Chondrocyte (in vitro differentiated cells): ENCODE results near the gene FKBP11. TPM values are rescaled to one million over a fixed set of nuclear protein-coding genes. Genes with fewer than 3 reads are reported as not detected.
A peak's percentile ranks its signal among the peaks of the same experiment; 100 is the strongest.

ENCODE experiments used
- DNase-seq: peaks from one replicate; pipeline ENCODE4 v3.0.0; 2021; ENCODE audit warnings: mixed read lengths, low spot score
- H3K27ac Mint-ChIP-seq: one replicate; pipeline ENCODE4 v1.8.0; 2021; ENCODE audit warnings: mild to moderate bottlenecking, moderate library complexity, mixed read lengths; ENCODE audit not compliant: unreplicated experiment
- H3K27me3 Mint-ChIP-seq: 2 replicates; pipeline ENCODE4 v1.8.0; 2021; ENCODE audit warnings: low read depth, mixed read lengths
- H3K36me3 Mint-ChIP-seq: 2 replicates; pipeline ENCODE4 v1.8.0; 2021; ENCODE audit warnings: low read depth, mixed read lengths
- H3K4me1 Mint-ChIP-seq: 2 replicates; pipeline ENCODE4 v1.8.0; 2021; ENCODE audit warnings: low read depth, mild to moderate bottlenecking, mixed read lengths
- H3K4me3 Mint-ChIP-seq: one replicate; pipeline ENCODE4 v1.8.0; 2021; ENCODE audit warnings: mild to moderate bottlenecking, moderate library complexity, mixed read lengths; ENCODE audit not compliant: unreplicated experiment
- H3K9me3 Mint-ChIP-seq: 2 replicates; pipeline ENCODE4 v1.8.0; 2021; ENCODE audit warnings: low read depth, mixed read lengths
- total RNA-seq: library from RNA; stranded (reverse); gene quantifications from 3 replicates; pipeline ENCODE4 v1.2.1, GENCODE V29; 2021
- TF ChIP-seq, protein P1 (sequence below): fragments of 200-600 bp; sonication (generic); IDR thresholded peaks from 2 replicates; pipeline ENCODE4 v1.5.0; 2021; ENCODE audit warnings: antibody characterized with exemption, mild to moderate bottlenecking, moderate library complexity

Gene FKBP11
- total RNA-seq, 1 donor from 2014 or later = 23.5 TPM

GRCh38 chr12:48972213-48972951, 47.1 kb upstream of the FKBP11 start:
- no peaks in the 10 kb centered on the region for H3K9me3 Mint-ChIP-seq
- peaks cover 22% of the 10 kb centered on the region for H3K4me1 Mint-ChIP-seq
- TF ChIP-seq, protein P1, sequence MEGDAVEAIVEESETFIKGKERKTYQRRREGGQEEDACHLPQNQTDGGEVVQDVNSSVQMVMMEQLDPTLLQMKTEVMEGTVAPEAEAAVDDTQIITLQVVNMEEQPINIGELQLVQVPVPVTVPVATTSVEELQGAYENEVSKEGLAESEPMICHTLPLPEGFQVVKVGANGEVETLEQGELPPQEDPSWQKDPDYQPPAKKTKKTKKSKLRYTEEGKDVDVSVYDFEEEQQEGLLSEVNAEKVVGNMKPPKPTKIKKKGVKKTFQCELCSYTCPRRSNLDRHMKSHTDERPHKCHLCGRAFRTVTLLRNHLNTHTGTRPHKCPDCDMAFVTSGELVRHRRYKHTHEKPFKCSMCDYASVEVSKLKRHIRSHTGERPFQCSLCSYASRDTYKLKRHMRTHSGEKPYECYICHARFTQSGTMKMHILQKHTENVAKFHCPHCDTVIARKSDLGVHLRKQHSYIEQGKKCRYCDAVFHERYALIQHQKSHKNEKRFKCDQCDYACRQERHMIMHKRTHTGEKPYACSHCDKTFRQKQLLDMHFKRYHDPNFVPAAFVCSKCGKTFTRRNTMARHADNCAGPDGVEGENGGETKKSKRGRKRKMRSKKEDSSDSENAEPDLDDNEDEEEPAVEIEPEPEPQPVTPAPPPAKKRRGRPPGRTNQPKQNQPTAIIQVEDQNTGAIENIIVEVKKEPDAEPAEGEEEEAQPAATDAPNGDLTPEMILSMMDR = peak; percentile 28
- peaks cover 59% of the 10 kb centered on the region for H3K27me3 Mint-ChIP-seq
- no peak overlapping the region for H3K4me3 Mint-ChIP-seq
- H3K36me3 Mint-ChIP-seq = no peaks in the 10 kb centered on the region
- H3K27ac Mint-ChIP-seq = no peak overlapping the region
- DNase-seq = no peak

GRCh38 chr12:48970702-48971334, 45.5 kb upstream of the FKBP11 start:
- TF ChIP-seq, protein P1 = no peak

DNA sequence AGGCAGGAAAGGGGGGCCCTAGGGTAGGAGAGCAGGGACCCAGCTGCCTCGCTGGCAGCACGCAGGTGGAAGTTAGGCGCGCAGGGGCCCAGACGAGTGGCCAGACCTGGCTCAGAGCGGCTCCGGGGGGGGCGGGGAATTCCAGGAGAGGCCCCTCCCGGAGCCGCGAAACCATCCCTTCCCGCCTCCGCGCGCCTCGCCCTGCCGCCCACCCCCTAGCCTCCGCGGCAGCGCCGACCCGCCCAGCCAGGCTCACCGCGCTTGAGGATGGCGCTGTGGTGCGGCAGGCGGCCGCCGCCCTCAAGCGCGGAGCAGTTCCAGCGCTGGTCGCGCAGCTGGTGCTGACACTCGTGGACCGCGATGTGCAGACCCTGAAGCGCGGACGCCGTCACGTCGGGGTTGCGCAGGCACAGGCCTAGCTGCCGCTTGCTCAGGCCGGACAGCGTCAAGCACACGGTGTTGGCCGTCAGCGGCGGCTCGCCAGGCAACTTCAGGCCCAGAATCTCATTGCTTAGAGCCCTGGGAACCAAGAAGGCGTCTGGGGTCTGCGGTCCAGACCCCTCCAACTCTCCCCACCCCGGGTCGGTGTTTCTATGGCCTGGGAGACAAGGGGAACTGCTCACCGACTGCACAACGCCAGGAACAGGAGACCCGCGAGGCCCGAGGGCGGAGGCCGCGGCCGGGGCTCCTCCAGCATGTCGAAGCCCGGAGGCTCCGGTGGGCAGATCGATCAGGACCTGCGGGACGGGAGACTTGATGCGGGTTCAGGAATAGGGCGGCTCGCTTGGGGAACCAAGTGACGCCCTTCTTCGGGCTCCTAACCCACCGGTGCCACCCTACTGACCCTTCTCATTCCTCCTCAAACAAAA, 44.8 kb upstream of the FKBP11 start:
- Mint-ChIP-seq H3K4me3 (peak overlapping the region; percentile 25), H3K9me3 (no peaks in the 10 kb centered on the region), H3K4me1 (peaks cover 19% of the 10 kb centered on the region), H3K27me3 (peaks cover 43% of the 10 kb centered on the region), H3K36me3 (no peaks in the 10 kb centered on the region), H3K27ac (no peak overlapping the region)
- TF ChIP-seq, protein P1 = peak; percentile 52
- DNase-seq = no peak

More at GRCh38 chr12:48970702-48971334, 45.5 kb upstream of the FKBP11 start:
- peaks cover 45% of the 10 kb centered on the region for H3K27me3 Mint-ChIP-seq
- no peak overlapping the region for H3K27ac Mint-ChIP-seq
- no peak for DNase-seq
- peak overlapping the region; percentile 71 for H3K4me3 Mint-ChIP-seq
- peaks cover 19% of the 10 kb centered on the region for H3K4me1 Mint-ChIP-seq
- no peaks in the 10 kb centered on the region for H3K9me3 Mint-ChIP-seq
- H3K36me3 Mint-ChIP-seq = no peaks in the 10 kb centered on the region

DNA sequence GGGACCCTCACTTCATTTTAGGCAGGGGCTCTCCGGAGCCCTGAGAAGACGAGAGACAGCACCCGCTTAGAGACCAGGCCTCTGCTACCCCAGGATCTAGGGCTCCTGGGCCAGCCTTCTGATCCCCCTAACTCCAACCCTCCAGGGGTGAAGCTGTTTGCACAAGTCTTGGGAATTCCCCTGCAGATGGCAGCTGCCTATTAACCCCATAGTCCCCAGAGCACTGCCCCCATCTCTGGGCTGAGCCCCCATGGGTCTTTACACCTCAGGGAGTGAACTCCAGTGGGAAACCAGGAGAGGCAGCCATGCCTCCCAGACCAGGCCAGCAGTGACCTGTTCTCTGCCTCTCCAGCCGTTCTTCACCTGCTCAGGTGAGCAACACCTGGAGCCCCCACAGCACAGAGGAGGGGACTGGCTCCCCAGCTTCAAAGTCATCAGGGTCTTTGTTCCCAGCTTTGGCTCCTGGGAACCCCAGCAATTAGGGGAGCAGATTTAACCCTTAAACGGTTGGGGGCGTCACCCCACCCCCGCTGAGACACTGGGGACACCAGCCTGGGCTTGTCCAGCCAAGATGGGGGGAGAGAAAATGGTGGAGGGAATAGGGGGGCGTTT, 44.0 kb upstream of the FKBP11 start:
- no peak overlapping the region for H3K27ac Mint-ChIP-seq
- peaks cover 37% of the 10 kb centered on the region for H3K27me3 Mint-ChIP-seq
- TF ChIP-seq, protein P1 = no peak
- peaks cover 19% of the 10 kb centered on the region for H3K4me1 Mint-ChIP-seq
- no peaks in the 10 kb centered on the region for H3K36me3 Mint-ChIP-seq
- no peak overlapping the region for H3K4me3 Mint-ChIP-seq
- no peak for DNase-seq
- no peaks in the 10 kb centered on the region for H3K9me3 Mint-ChIP-seq
